NCI-H748 treated with DMSO at 0.1 percent for 48 hours (cell line): Measurements from ENCODE around the gene PPIL1.
"Not testable (repeated sequence)": the region's sequence is repeated elsewhere in the genome, so short reads cannot be mapped to it uniquely, and the experiment has no call there.

ENCODE experiments used
- DNase-seq: peaks from one replicate; lab custom pipeline; 2025; lab: John Stamatoyannopoulos, UW

Gene PPIL1

GRCh38 chr6:36814249-36814648 lies 60.4 kb downstream of the PPIL1 start:
- DNase-seq, result no peak

GRCh38 chr6:36813526-36813925 lies 61.1 kb downstream of the PPIL1 start:
- DNase-seq, result no peak

- DNase-seq, result not testable (repeated sequence)
Observed at GRCh38 chr6:36813047-36813446, 61.6 kb downstream of the PPIL1 start.

- no peak for DNase-seq
Observed at GRCh38 chr6:36809941-36810803, 64.4 kb downstream of the PPIL1 start.

DNA sequence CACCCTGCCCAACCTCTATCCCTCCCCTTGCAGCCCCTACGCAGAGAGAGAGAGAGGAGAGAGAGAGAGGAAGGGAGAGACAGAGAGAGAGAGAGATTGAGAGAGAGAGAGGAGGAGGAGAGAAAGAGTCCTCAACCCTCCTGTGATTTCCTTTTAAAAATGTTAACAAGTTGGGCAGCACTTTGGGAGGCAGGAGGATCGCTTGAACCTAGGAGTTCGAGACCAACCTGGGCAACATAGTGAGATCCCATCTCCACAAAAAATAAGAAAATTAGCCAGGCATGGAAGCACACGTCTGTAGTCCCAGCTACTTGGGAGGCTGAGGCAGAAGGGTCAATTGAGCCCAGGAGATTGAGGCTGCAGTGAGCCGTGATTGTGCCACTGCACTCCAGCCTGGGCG lies 65.4 kb downstream of the PPIL1 start:
- DNase-seq, result no peak

GRCh38 chr6:36808634-36809033 lies 66.0 kb downstream of the PPIL1 start:
- no peak for DNase-seq

DNA sequence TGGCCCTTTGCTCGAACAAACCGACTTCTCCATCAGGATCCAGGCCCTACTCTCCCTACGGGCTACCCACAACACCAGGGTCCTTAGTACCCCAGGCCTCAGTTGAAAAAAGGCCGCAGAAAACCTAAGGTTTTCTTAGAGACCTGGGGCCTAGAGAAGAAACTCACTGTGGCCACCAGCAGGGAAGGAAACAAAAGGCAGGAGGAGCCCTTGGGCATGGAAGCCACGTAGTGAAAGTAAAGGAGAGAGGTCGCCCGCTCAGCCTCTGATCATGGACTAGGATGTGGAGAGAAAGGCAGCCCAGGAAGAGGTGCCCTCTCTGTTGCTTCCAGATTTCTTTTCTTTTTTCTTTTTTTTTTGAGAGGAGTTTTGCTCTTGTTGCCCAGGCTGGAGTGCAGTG lies 66.9 kb downstream of the PPIL1 start:
- DNase-seq, result no peak

GRCh38 chr6:36807143-36807542 lies 67.5 kb downstream of the PPIL1 start:
- DNase-seq, result no peak

DNA sequence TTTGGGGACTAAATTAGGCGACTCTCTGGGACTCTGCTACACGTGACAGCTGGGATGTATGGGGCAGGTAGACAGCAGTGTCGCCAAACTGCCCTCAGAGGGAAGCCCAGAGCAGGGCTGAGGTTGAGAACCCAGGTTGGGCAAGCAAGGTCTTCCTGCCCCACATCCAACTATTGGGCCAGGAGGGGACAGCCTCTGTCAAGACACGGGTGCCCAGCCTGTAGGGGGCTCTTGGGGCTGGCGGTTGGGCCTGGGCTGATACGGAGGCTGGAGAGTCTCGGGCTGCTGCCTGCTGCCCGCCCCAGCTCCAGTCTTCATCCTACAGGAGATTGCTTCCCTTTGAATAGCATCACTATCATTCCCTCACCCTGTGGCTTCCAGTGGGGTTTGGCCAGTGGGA lies 68.7 kb downstream of the PPIL1 start:
- no peak for DNase-seq

GRCh38 chr6:36805096-36805797 lies 69.4 kb downstream of the PPIL1 start:
- no peak for DNase-seq
